HG02588 (cell line): Measurements from ENCODE around the gene POMGNT2.
"Not testable (repeated sequence)": the region's sequence is repeated elsewhere in the genome, so short reads cannot be mapped to it uniquely, and the experiment has no call there.

ENCODE experiments used
- ATAC-seq: cut with Tn5 transposase; IDR thresholded peaks from one replicate; pipeline ENCODE4 v1.9.1; 2021; ENCODE audit warnings: mild to moderate bottlenecking, moderate library complexity; ENCODE audit not compliant: unreplicated experiment

POMGNT2 gene

GRCh38 chr3:43048470-43048869 lies 57.4 kb downstream of the POMGNT2 start:
- ATAC-seq = no peak

- ATAC-seq = no peak
Measured at GRCh38 chr3:43046583-43046982, 59.3 kb downstream of the POMGNT2 start.

- not testable (repeated sequence) for ATAC-seq
Measured at GRCh38 chr3:43045079-43045478, 60.8 kb downstream of the POMGNT2 start.

GRCh38 chr3:43043793-43044192 lies 62.1 kb downstream of the POMGNT2 start:
- ATAC-seq = no peak

GRCh38 chr3:43043071-43043766 lies 62.7 kb downstream of the POMGNT2 start:
- no peak for ATAC-seq

- ATAC-seq = no peak
Measured at GRCh38 chr3:43041517-43041916, 64.4 kb downstream of the POMGNT2 start.

GRCh38 chr3:43038010-43038409 lies 67.9 kb downstream of the POMGNT2 start:
- ATAC-seq = no peak

- no peak for ATAC-seq
Measured at GRCh38 chr3:43036621-43037423, 69.1 kb downstream of the POMGNT2 start.

GRCh38 chr3:43035801-43036365 lies 70.0 kb downstream of the POMGNT2 start:
- no peak for ATAC-seq

GRCh38 chr3:43034911-43035310 lies 71.0 kb downstream of the POMGNT2 start:
- ATAC-seq = no peak

GRCh38 chr3:43034200-43034599 lies 71.7 kb downstream of the POMGNT2 start:
- no peak for ATAC-seq

- ATAC-seq = no peak
Measured at GRCh38 chr3:43032646-43033628, 72.9 kb downstream of the POMGNT2 start.

- no peak for ATAC-seq
Measured at GRCh38 chr3:43031889-43032545, 73.9 kb downstream of the POMGNT2 start.

- no peak for ATAC-seq
Measured at GRCh38 chr3:43031485-43031884, 74.4 kb downstream of the POMGNT2 start.

GRCh38 chr3:43030162-43030935 lies 75.5 kb downstream of the POMGNT2 start:
- ATAC-seq = no peak
